ENCODE results near the gene E4F1.

DNA sequence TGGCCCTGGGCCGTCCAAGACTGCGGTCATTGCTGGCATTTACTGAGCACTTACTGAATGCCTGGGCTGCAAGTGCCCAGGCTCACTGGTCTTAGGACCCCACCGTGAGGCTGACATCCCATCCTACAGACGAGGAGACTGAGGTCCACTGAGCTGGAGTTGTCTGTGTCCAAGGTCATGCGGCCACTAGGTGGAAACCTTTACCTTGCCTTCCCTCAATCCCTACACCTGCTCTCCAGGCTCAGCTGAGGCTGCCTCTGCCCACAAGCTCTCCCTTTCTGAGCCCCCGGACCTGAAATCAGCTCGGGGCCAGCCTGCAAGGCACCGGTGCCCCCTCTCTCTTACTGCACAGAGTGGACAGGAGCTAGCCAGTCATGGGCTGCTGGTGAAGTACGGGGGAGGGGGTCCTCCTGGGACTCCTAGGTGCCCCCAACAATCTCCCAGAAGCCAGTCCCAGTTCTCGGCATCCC lies 28.5 kb upstream of the E4F1 start:
- TF ChIP-seq CTCF (IDR thresholded peaks at IDR 0.05) = peak; percentile 53 to 67 (median 55)
- TF ChIP-seq POLR2A (IDR thresholded peaks at IDR 0.05) = no peak
